Lower leg skin (tissue), 4 donors: ENCODE data around the gene PXDN. TPM values are rescaled to one million over a fixed set of nuclear protein-coding genes. Genes with fewer than 3 reads are reported as not detected.

Experiments used
- DNase-seq, 2 donors: peaks; one replicate each; pipeline ENCODE4 v3.0.0-alpha.2; 2019; ENCODE audit warnings: low spot score in 2 of 2
- H3K4me3 ChIP-seq: fragments of 200-600 bp; sonication (generic); 2 replicates; pipeline ENCODE4 v1.5.1; 2017; ENCODE audit warnings: mild to moderate bottlenecking, low read depth; ENCODE audit not compliant: poor library complexity, severe bottlenecking
- POLR2A ChIP-seq, 2 donors: fragments of 450-650 bp; IDR thresholded peaks; one replicate each; pipeline ENCODE4 v1.6.1; 2016 to 2017; ENCODE audit warnings: antibody characterized with exemption in 2 of 2, mild to moderate bottlenecking in 1 of 2, moderate library complexity in 1 of 2
- WGBS, 2 donors: methylation state at CpG; one replicate each; pipeline ENCODE4 v1.1.5; 2018; 5-methylcytosine and 5-hydroxymethylcytosine counted together
- intact Hi-C: fragments of 100-400 bp; cut with DNase I; formaldehyde crosslinking; loops from one replicate; pipeline ENCODE4 v1.15.0; 2023; ENCODE audit warnings: low total_unique reads
- total RNA-seq, 4 donors: library from RNA; depleted of rRNA; stranded (reverse); fragments of >200 nt; gene quantifications; one replicate each; pipeline ENCODE4 v1.1.0, GENCODE V29; 2016
- TF ChIP-seq, protein P1 (sequence below), 3 donors: fragments of 450-650 bp; IDR thresholded peaks; one replicate each; pipeline ENCODE4 v1.5.1; 2016; ENCODE audit warnings: antibody characterized with exemption in 3 of 3, mild to moderate bottlenecking in 3 of 3, moderate library complexity in 2 of 3

Gene PXDN
- total RNA-seq, 4 donors from 2014 or later: 4.7 to 13.7 (median 7.0) TPM

DNA sequence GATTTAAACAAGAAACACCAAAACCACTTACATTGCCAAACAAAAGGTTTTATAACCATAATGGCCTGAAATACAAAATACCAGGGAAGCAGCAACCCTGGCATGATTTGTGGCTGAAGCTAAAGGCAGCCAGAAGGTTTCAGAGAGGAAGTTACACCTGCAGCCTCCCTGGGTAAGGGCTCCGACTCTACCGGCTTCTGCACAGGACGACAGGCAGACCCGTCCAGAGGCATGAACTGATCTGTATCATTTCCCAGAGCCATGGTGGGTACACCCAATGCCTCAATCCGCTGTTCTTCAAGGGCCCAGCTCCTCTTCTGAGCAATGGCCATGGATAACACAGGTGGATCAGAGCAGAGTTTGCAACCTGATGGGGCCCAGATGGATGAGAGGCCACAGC, 71.6 kb downstream of the PXDN start:
- TF ChIP-seq POLR2A (IDR thresholded peaks at IDR 0.05): no peak
- TF ChIP-seq, protein P1, sequence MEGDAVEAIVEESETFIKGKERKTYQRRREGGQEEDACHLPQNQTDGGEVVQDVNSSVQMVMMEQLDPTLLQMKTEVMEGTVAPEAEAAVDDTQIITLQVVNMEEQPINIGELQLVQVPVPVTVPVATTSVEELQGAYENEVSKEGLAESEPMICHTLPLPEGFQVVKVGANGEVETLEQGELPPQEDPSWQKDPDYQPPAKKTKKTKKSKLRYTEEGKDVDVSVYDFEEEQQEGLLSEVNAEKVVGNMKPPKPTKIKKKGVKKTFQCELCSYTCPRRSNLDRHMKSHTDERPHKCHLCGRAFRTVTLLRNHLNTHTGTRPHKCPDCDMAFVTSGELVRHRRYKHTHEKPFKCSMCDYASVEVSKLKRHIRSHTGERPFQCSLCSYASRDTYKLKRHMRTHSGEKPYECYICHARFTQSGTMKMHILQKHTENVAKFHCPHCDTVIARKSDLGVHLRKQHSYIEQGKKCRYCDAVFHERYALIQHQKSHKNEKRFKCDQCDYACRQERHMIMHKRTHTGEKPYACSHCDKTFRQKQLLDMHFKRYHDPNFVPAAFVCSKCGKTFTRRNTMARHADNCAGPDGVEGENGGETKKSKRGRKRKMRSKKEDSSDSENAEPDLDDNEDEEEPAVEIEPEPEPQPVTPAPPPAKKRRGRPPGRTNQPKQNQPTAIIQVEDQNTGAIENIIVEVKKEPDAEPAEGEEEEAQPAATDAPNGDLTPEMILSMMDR (IDR thresholded peaks at IDR 0.05): no peak
- intact Hi-C loops: no loop called here
- no peak overlapping the region for H3K4me3 ChIP-seq
- peak in 1 of 2 donors; percentile 29 for DNase-seq
- 83 to 94% methylated on average over 5 of the region's 5 CpGs for WGBS, 2 donors

DNA sequence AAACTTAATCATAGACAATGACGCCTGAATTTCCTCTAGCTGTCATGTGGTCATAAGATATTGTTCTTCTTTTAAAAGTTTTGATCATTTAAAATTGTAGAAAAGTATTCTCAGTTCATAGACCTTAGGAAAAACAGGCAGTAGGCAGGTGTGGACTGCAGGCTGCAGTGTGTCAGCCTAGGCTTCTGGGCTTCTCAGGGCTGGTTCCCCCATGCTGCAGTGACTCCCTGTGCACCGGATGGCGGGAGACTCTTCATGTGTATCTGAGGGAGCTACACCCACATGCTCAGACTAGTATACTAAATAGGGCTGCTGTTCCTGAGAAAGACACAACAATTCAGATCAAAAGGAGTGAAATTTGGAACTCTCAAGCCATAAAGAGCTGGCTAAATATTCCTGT, 72.4 kb downstream of the PXDN start:
- no peak overlapping the region for H3K4me3 ChIP-seq
- 75 to 84% methylated on average over 3 of the region's 3 CpGs for WGBS, 2 donors
- intact Hi-C loops: no loop called here
- DNase-seq: peak in 1 of 2 donors; percentile 58
- no peak for TF ChIP-seq POLR2A (IDR thresholded peaks at IDR 0.05)
- TF ChIP-seq, protein P1 (IDR thresholded peaks at IDR 0.05): no peak

DNA sequence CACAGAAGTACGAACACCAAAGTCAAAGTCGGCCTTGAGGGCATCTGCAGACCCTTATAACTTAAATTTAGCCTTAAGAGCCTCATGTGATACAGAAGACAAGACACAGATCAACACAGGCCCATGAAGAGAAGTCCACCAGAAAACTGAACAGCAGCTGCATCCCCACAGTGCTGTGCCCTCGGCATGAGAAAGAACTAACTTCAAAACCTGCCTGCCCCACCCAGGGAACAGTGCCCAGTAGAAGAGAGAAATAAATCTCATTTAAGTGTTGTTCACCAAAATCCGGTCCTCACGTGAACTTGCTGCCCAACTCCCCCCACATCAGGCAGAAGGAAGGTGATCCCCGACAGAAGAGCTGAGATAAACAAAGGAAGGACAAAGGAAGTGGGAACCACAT, 73.7 kb downstream of the PXDN start:
- WGBS, 2 donors: 69 to 76% methylated on average over 6 of the region's 6 CpGs
- H3K4me3 ChIP-seq: no peak overlapping the region
- TF ChIP-seq, protein P1 (IDR thresholded peaks at IDR 0.05): no peak
- no peak for TF ChIP-seq POLR2A (IDR thresholded peaks at IDR 0.05)
- DNase-seq: peak in 1 of 2 donors; percentile 34
- intact Hi-C loops: no loop called here

DNA sequence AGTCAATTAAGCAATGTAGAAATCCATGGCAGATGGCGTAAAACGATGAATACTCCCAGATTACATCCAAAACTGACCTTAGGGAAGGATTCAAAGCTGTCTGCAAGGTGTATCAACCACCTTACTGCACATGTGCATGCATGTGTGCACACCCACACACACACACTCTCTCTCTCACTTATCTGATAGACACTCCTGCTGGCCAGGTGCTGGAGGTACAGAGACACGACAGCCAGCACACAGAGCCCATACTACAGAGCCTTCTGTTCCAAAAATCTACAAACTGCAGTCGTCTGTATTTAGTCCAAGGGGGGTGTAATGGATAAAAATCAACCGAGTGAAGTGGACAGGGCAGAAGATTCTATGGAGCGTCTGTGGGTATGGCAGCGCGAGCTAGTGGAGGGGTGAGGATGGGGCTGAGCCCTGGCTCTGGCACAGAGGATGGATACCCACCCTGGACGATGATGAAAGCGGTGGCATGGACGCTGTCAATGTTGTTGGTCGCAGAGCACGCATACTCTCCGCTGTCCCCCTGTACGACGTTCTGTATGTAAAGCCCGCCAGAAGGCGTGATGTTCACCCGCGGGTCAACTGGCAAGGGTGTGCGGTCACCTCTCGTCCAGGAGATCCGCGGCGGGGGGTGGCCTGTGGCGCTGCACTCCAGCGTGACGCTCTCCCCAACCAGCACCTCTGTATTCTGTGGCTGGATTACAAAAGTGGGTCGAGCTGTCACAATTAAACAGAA, 78.4 kb downstream of the PXDN start:
- DNase-seq: peak in 1 of 2 donors; percentile 72
- WGBS, 2 donors: 91% methylated on average over 29 of the region's 29 CpGs
- intact Hi-C loops: no loop called here
- TF ChIP-seq, protein P1 (IDR thresholded peaks at IDR 0.05): no peak
- TF ChIP-seq POLR2A (IDR thresholded peaks at IDR 0.05): no peak
- H3K4me3 ChIP-seq: no peak overlapping the region

DNA sequence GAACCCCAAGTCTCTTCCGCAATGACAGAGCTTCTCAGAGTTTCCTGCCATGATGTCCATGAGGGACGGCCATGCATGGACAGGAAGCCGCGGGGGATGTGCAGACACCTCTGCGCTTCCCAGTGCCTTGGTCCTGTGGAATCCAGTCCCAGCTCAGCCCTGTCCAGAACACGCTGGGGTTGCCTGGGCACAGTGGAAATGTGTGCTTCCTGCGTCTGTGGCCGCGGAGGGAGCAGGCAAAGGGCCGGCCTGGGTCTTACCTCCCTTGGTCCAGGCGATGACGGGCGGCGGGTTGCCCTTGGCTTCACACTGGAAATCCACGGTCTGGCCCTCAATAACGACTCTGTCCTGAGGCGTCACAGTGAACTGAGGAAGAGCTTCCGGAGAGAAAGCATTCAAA, 79.6 kb downstream of the PXDN start:
- WGBS, 2 donors: 92% methylated on average over 18 of the region's 18 CpGs
- intact Hi-C loops: no loop called here
- peak in 1 of 2 donors; percentile 68 for DNase-seq
- H3K4me3 ChIP-seq: no peak overlapping the region
- TF ChIP-seq, protein P1 (IDR thresholded peaks at IDR 0.05): no peak
- no peak for TF ChIP-seq POLR2A (IDR thresholded peaks at IDR 0.05)
